Neuronal stem cell (in vitro differentiated cells): ENCODE data around the gene RAB8A.

ENCODE experiments used
- DNase-seq: peaks from one replicate; pipeline ENCODE4 v3.0.0-alpha.2; 2013; ENCODE audit warnings: low spot score
- H2AFZ ChIP-seq: one replicate; pipeline ENCODE4 v1.6.1; 2013; ENCODE audit warnings: mild to moderate bottlenecking, low read length, inconsistent platforms
- H2AK5ac ChIP-seq: 2 replicates; pipeline ENCODE4 v1.6.1; 2013; ENCODE audit warnings: low read depth, mild to moderate bottlenecking, inconsistent platforms, low read length, moderate library complexity, mixed read lengths
- H2BK120ac ChIP-seq: 2 replicates; pipeline ENCODE4 v1.6.1; 2013; ENCODE audit warnings: low read depth, mild to moderate bottlenecking, inconsistent platforms, low read length, moderate library complexity, mixed read lengths
- H2BK12ac ChIP-seq: one replicate; pipeline ENCODE4 v1.6.1; 2013; ENCODE audit warnings: low read length, inconsistent platforms
- H2BK15ac ChIP-seq: 2 replicates; pipeline ENCODE4 v1.6.1; 2013; ENCODE audit warnings: mild to moderate bottlenecking, low read length, inconsistent platforms, mixed read lengths
- H2BK5ac ChIP-seq: one replicate; pipeline ENCODE4 v1.6.1; 2013; ENCODE audit warnings: inconsistent platforms, mild to moderate bottlenecking, low read length, moderate library complexity
- H3K14ac ChIP-seq: one replicate; pipeline ENCODE4 v1.6.1; 2013; ENCODE audit warnings: low read length, inconsistent platforms
- H3K18ac ChIP-seq: 2 replicates; pipeline ENCODE4 v1.6.1; 2013; ENCODE audit warnings: low read length, inconsistent platforms
- H3K23ac ChIP-seq: 2 replicates; pipeline ENCODE4 v1.6.1; 2013; ENCODE audit warnings: low read depth, mild to moderate bottlenecking, mixed read lengths, low read length, inconsistent platforms; ENCODE audit not compliant: poor library complexity
- H3K27ac ChIP-seq: replicated peaks from 3 replicates; pipeline ENCODE4 v1.5.1; 2013; ENCODE audit warnings: low read length, inconsistent platforms
- H3K27me3 ChIP-seq, 3 experiments: 2 replicates each; pipeline ENCODE4 v1.6.1; 2013; ENCODE audit warnings: low read length in 3 of 3, mild to moderate bottlenecking in 2 of 3, inconsistent platforms in 1 of 3, low read depth in 1 of 3, mixed read lengths in 1 of 3, moderate library complexity in 1 of 3; ENCODE audit not compliant: control insufficient read depth in 3 of 3, insufficient read depth in 3 of 3
- H3K36me3 ChIP-seq, 2 donors: replicated peaks in 1 of 2; 2 replicates each; pipeline ENCODE4 v1.6.1; 2013; ENCODE audit warnings: low read length in 2 of 2; ENCODE audit not compliant: control insufficient read depth in 2 of 2, insufficient read depth in 2 of 2
- H3K4ac ChIP-seq: 2 replicates; pipeline ENCODE4 v1.6.1; 2013; ENCODE audit warnings: inconsistent platforms, mild to moderate bottlenecking, low read length, moderate library complexity
- H3K4me1 ChIP-seq, 2 donors: 1 replicate in 1 of 2; 2 replicates in 1 of 2; pipeline ENCODE4 v1.6.1; 2013; ENCODE audit warnings: low read length in 2 of 2, low read depth in 1 of 2; ENCODE audit not compliant: control insufficient read depth in 2 of 2, insufficient read depth in 1 of 2
- H3K4me2 ChIP-seq: one replicate; pipeline ENCODE4 v1.6.1; 2013; ENCODE audit warnings: mild to moderate bottlenecking, low read length, inconsistent platforms; ENCODE audit not compliant: insufficient read depth, poor library complexity, severe bottlenecking
- H3K4me3 ChIP-seq, 2 donors: 2 replicates each; pipeline ENCODE4 v1.5.1; 2013; ENCODE audit warnings: low read length in 2 of 2, mild to moderate bottlenecking in 2 of 2, inconsistent platforms in 1 of 2, moderate library complexity in 1 of 2
- H3K79me1 ChIP-seq: one replicate; pipeline ENCODE4 v1.6.1; 2013; ENCODE audit warnings: low read depth, mild to moderate bottlenecking, inconsistent platforms, low read length, moderate library complexity
- H3K9ac ChIP-seq: one replicate; pipeline ENCODE4 v1.6.1; 2013; ENCODE audit warnings: mild to moderate bottlenecking, low read depth, low read length, inconsistent platforms; ENCODE audit not compliant: poor library complexity
- H3K9me3 ChIP-seq, 2 donors: replicated peaks in 1 of 2; 2 replicates each; pipeline versions ENCODE3 to v1.6.1; 2013; ENCODE audit warnings: low read length in 2 of 2, mild to moderate bottlenecking in 2 of 2, inconsistent platforms in 1 of 2, low read depth in 1 of 2, mixed read lengths in 1 of 2, moderate library complexity in 1 of 2; ENCODE audit not compliant: control insufficient read depth in 2 of 2, insufficient read depth in 1 of 2
- H4K8ac ChIP-seq: one replicate; pipeline ENCODE4 v1.6.1; 2013; ENCODE audit warnings: low read depth, mild to moderate bottlenecking, inconsistent platforms, low read length, moderate library complexity
- H4K91ac ChIP-seq: one replicate; pipeline ENCODE4 v1.6.1; 2013; ENCODE audit warnings: low read length, low read depth, mild to moderate bottlenecking, inconsistent platforms; ENCODE audit not compliant: poor library complexity
- WGBS, 2 donors: extraction: QIAGEN DNeasy Blood & Tissue Kit; methylation state at CpG; one replicate each; pipeline ENCODE4 v1.1.7; 2013; ENCODE audit warnings: missing lambda C conversion rate in 2 of 2, mixed read lengths in 1 of 2; ENCODE audit not compliant: insufficient read length in 2 of 2, insufficient replicate concordance in 1 of 2; ENCODE audit errors: extremely low coverage in 2 of 2; 5-methylcytosine and 5-hydroxymethylcytosine counted together

RAB8A gene

DNA sequence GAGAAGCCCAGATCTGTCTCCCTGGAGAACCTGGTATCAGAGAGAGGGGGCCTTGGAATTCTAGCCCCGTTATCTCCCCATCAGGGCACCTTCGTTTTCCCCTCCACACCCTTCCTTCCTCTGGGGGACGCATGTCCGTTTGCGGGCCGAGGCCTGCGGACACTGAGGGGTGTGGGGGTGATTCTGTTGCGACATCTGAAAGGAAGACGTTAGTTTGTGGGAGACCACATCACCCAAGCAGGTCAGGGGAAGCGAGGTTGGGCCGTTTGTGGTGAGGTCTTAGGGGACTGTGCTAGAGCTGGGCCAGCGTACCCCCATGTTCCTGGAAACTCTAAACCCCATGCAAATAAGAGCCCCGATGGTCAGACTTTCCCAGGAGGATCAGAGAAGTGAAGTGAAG is 28.1 kb downstream of the RAB8A start:
- H3K27ac ChIP-seq = no peak overlapping the region
- H3K4me2 ChIP-seq = no peak overlapping the region
- no peak overlapping the region for H4K91ac ChIP-seq
- peak overlapping the region; percentile 82 for H3K14ac ChIP-seq
- no peak for DNase-seq
- no peaks in the 10 kb centered on the region for H3K27me3 ChIP-seq
- H3K9ac ChIP-seq = no peak overlapping the region
- no peak overlapping the region for H2AK5ac ChIP-seq
- H3K4ac ChIP-seq = no peak overlapping the region
- H3K4me1 ChIP-seq = no peaks in the 10 kb centered on the region
- H3K4me3 ChIP-seq = no peak overlapping the region
- H3K18ac ChIP-seq = peak overlapping the region; percentile 28
- no peak overlapping the region for H2BK120ac ChIP-seq
- H2AFZ ChIP-seq = no peak overlapping the region
- no peak overlapping the region for H2BK12ac ChIP-seq
- H4K8ac ChIP-seq = no peak overlapping the region
- H2BK5ac ChIP-seq = no peak overlapping the region
- no CpG with 5 or more reads among the region's 13 CpGs for WGBS, 2 donors
- no peaks in the 10 kb centered on the region for H3K9me3 ChIP-seq
- no peak overlapping the region for H3K23ac ChIP-seq
- no peak overlapping the region for H2BK15ac ChIP-seq
- no peaks in the 10 kb centered on the region for H3K36me3 ChIP-seq
- no peaks in the 10 kb centered on the region for H3K79me1 ChIP-seq

GRCh38 chr19:16141043-16141442 is 29.4 kb downstream of the RAB8A start:
- H3K79me1 ChIP-seq = no peaks in the 10 kb centered on the region
- H2AK5ac ChIP-seq = no peak overlapping the region
- no peak overlapping the region for H4K8ac ChIP-seq
- no peak overlapping the region for H2BK15ac ChIP-seq
- no peak overlapping the region for H3K4me2 ChIP-seq
- H3K9me3 ChIP-seq = no peaks in the 10 kb centered on the region
- H2AFZ ChIP-seq = no peak overlapping the region
- no peaks in the 10 kb centered on the region for H3K36me3 ChIP-seq
- H2BK5ac ChIP-seq = no peak overlapping the region
- no peaks in the 10 kb centered on the region for H3K4me1 ChIP-seq
- H3K4me3 ChIP-seq = no peak overlapping the region
- H3K23ac ChIP-seq = no peak overlapping the region
- no peak overlapping the region for H2BK120ac ChIP-seq
- H2BK12ac ChIP-seq = no peak overlapping the region
- no peak overlapping the region for H3K14ac ChIP-seq
- no peaks in the 10 kb centered on the region for H3K27me3 ChIP-seq
- H3K18ac ChIP-seq = no peak overlapping the region
- DNase-seq = no peak
- no peak overlapping the region for H3K27ac ChIP-seq
- H4K91ac ChIP-seq = no peak overlapping the region
- no peak overlapping the region for H3K9ac ChIP-seq
- H3K4ac ChIP-seq = no peak overlapping the region
- WGBS, 2 donors = no CpG with 5 or more reads among the region's 4 CpGs

DNA sequence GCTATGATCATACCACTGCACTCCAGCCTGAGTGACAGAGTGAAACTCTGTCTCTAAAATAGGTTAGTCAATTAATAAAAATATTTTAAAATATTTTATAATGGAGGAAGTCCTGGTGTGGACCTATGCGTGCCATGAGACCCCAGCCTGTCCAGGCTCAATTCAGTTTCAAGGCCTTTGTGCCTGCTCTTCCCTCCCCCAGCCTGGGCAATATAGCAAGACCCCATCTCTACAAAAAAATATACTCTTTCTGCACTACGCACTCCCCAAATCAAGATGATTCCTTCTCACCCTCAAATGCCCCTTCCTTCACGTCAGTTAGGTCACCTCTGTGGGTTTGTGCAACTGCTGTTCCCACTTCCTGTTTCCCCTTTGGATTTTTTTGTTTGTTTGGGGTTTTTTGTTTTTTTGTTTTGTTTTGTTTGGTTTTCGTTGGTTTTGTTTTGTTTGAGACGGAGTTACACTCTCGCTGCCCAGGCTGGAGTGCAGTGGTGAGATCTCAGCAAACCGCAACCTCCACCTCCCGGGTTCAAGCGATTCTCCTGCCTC is 30.4 kb downstream of the RAB8A start:
- Histone ChIP-seq H2AFZ (no peak overlapping the region), H3K4ac (no peak overlapping the region), H4K8ac (no peak overlapping the region), H4K91ac (no peak overlapping the region), H3K27me3 (no peaks in the 10 kb centered on the region), H2AK5ac (no peak overlapping the region), H3K36me3 (no peaks in the 10 kb centered on the region), H2BK120ac (no peak overlapping the region), H3K27ac (no peak overlapping the region), H2BK15ac (no peak overlapping the region), H3K14ac (no peak overlapping the region), H2BK12ac (no peak overlapping the region), H3K23ac (no peak overlapping the region), H2BK5ac (no peak overlapping the region), H3K4me2 (no peak overlapping the region), H3K18ac (no peak overlapping the region), H3K9me3 (no peaks in the 10 kb centered on the region), H3K9ac (no peak overlapping the region), H3K4me1 (no peaks in the 10 kb centered on the region), H3K79me1 (no peaks in the 10 kb centered on the region), H3K4me3 (no peak overlapping the region)
- WGBS, 2 donors = 100% methylated on average over 2 of the region's 9 CpGs; no CpG with 5 or more reads in 1 of the 2 donors
- no peak for DNase-seq

DNA sequence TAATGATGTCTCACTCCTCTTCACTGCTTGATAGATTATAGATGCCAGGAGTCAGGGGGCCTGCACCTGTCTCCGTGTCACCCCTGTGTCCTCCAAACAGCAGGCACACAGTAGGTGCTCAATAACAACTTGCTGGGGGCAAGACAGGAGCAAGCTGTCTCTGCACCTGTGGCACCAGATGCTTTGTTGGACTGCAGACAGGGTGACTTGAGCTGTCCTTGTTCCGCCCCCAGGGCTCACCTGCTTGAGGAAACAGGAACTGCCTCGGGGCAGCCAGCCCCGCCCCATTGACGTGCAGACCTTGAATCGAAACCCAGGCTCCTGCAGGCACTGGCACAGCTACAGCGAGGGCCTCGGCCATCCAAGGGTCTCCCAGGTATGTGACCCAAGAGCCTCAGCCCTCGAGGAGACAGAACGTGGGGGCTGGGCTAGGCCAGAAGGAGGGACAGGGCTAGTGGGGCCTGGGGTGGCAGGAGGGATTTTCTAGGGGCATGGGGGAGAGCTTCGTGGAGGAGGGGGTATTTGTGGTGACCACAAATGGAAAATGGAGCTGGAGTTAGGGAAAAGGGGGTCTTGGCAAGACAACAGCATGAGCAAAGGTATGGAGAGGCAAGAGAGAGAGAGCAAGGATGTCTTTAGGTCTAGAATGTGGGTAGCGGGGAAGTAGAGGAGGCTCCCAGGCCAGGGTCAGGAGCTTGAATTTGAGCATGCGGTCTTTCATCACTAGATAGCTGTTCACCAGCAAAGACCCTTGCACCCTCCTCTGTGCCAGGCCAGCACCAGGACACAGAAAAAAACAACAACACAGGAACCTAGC is 31.9 kb downstream of the RAB8A start, which contains the start of gene HSH2D:
HSH2D (plus strand) TSS at position 287 of the 817 bp plus-strand sequence. CDS start 5,066 bp downstream, outside the sequence.
- H3K27ac ChIP-seq = no peak within 1 kb of the TSS
- H3K4me2 ChIP-seq = no peak within 1 kb of the TSS
- no peak for DNase-seq

More for the DNA sequence above, 31.9 kb downstream of the RAB8A start, which contains the start of gene HSH2D:
- Histone ChIP-seq H3K4me3 (no peak within 1 kb of the TSS), H2BK15ac (no peak within 1 kb of the TSS), H2BK5ac (no peak within 1 kb of the TSS), H3K4me1 (no peaks in the 10 kb centered on the region), H3K18ac (peak within 1 kb of the TSS; percentile 0), H2AFZ (no peak within 1 kb of the TSS), H2AK5ac (no peak within 1 kb of the TSS), H3K9ac (no peak within 1 kb of the TSS), H3K79me1 (no peaks in the 10 kb centered on the region), H3K9me3 (no peaks in the 10 kb centered on the region), H3K14ac (no peak within 1 kb of the TSS), H3K4ac (peak within 1 kb of the TSS; percentile 76), H3K27me3 (no peaks in the 10 kb centered on the region), H3K36me3 (no peaks in the 10 kb centered on the region), H2BK120ac (no peak within 1 kb of the TSS), H4K8ac (peak within 1 kb of the TSS; percentile 92), H3K23ac (no peak within 1 kb of the TSS), H2BK12ac (no peak within 1 kb of the TSS), H4K91ac (no peak within 1 kb of the TSS)
- WGBS, 2 donors = no CpG with 5 or more reads among the region's 13 CpGs
